ENCODE results near the gene PTPRO.

DNA sequence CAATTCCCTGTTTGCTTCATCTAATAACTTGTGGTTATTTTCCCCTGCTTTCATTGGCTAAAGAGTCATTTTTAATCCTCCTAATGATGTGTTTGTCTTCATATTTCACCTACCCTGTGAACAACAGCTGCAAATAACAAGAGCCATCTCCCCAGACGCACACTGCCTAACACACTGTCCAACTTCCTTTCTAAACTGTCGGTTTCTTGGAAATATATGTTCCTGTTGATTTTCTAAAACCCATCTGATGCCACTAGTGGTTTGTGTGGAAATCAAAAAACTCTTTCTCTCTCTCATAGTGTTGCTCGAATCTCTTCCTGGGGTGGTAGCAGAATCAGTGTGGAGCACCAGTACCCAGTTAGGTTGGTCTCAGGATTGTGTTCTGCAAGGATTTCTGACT is 240.0 kb downstream of the PTPRO start:
- TF ChIP-seq, protein P1, sequence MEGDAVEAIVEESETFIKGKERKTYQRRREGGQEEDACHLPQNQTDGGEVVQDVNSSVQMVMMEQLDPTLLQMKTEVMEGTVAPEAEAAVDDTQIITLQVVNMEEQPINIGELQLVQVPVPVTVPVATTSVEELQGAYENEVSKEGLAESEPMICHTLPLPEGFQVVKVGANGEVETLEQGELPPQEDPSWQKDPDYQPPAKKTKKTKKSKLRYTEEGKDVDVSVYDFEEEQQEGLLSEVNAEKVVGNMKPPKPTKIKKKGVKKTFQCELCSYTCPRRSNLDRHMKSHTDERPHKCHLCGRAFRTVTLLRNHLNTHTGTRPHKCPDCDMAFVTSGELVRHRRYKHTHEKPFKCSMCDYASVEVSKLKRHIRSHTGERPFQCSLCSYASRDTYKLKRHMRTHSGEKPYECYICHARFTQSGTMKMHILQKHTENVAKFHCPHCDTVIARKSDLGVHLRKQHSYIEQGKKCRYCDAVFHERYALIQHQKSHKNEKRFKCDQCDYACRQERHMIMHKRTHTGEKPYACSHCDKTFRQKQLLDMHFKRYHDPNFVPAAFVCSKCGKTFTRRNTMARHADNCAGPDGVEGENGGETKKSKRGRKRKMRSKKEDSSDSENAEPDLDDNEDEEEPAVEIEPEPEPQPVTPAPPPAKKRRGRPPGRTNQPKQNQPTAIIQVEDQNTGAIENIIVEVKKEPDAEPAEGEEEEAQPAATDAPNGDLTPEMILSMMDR (IDR thresholded peaks at IDR 0.05) = no peak
- TF ChIP-seq POLR2AphosphoS5 (IDR thresholded peaks at IDR 0.05; ENCODE audit: insufficient read depth in 1 of 2, low read depth in 1 of 2) = no peak
- TF ChIP-seq POLR2A (IDR thresholded peaks at IDR 0.05) = no peak
